ENCODE measurements around the gene SPACA6. TPM values are rescaled to one million over a fixed set of nuclear protein-coding genes. Genes with fewer than 3 reads are reported as not detected.

The SPACA6 gene
- total RNA-seq, 4 donors from 2014 or later = 0.74 to 5.1 (median 3.6) TPM

GRCh38 chr19:51751655-51752054 lies 58.5 kb downstream of the SPACA6 start, which contains the start of gene FPR1:
FPR1 (minus strand) TSS chr19:51751878; CDS start chr19:51746994, 4,884 bp downstream.
- intact Hi-C loops (cut with DNase I; ENCODE audit: low total_unique reads) = no loop called here
- DNase-seq (ENCODE audit: low spot score in 2 of 2) = peak in 1 of 2 donors; percentile 32
- TF ChIP-seq POLR2A (IDR thresholded peaks at IDR 0.05) = no peak
- no peak for TF ChIP-seq CTCF (IDR thresholded peaks at IDR 0.05)
- H3K4me3 ChIP-seq (ENCODE audit: low read depth, poor library complexity, severe bottlenecking) = no peak within 1 kb of the TSS
- 50 to 65% methylated on average over 2 of the region's 2 CpGs for WGBS, 2 donors

GRCh38 chr19:51754109-51754508 lies 61.0 kb downstream of the SPACA6 start:
- no peak for TF ChIP-seq CTCF (IDR thresholded peaks at IDR 0.05)
- TF ChIP-seq POLR2A (IDR thresholded peaks at IDR 0.05) = no peak
- DNase-seq (ENCODE audit: low spot score in 2 of 2) = peak in 1 of 2 donors; percentile 32
- no peak overlapping the region for H3K4me3 ChIP-seq (ENCODE audit: low read depth, poor library complexity, severe bottlenecking)
- intact Hi-C loops (cut with DNase I; ENCODE audit: low total_unique reads) = no loop called here
- WGBS, 2 donors = 85 to 96% methylated on average over 6 of the region's 6 CpGs

GRCh38 chr19:51754770-51755169 lies 61.6 kb downstream of the SPACA6 start:
- intact Hi-C loops (cut with DNase I; ENCODE audit: low total_unique reads) = no loop called here
- no peak for TF ChIP-seq CTCF (IDR thresholded peaks at IDR 0.05)
- no peak for TF ChIP-seq POLR2A (IDR thresholded peaks at IDR 0.05)
- 82 to 86% methylated on average over 4 of the region's 4 CpGs for WGBS, 2 donors
- H3K4me3 ChIP-seq (ENCODE audit: low read depth, poor library complexity, severe bottlenecking) = no peak overlapping the region
- DNase-seq (ENCODE audit: low spot score in 2 of 2) = no peak

MicroRNA genes within 50 kb of the gene (microRNA counts, 767-probe panel; counts per million panel counts)
- microRNA hsa-let-7e-5p (9,469 to 12,115 counts per million in 2 donors), microRNA hsa-miR-125a-3p (0 to 358 counts per million in 2 donors), microRNA hsa-miR-125a-5p (11,534 to 14,292 counts per million in 2 donors), microRNA hsa-miR-99b-5p (358 to 8,077 counts per million in 2 donors)

Small RNA genes lying within 50 kb of the gene (microRNA-seq; reads per million reads assigned to microRNA genes)
- gene MIR125A (ENCODE audit: borderline number of aligned reads in 1 of 2, borderline replicate concordance in 2 of 2) = 7,149 to 7,340 reads per million in 2 donors
- gene MIR99B (ENCODE audit: borderline number of aligned reads in 1 of 2, borderline replicate concordance in 2 of 2) = 2,007 to 2,583 reads per million in 2 donors
- 7,137 to 7,557 reads per million in 2 donors for gene MIRLET7E (ENCODE audit: borderline number of aligned reads in 1 of 2, borderline replicate concordance in 2 of 2)

Other genes starting within 250 kb of the SPACA6 start
- under 1 TPM in 3 of 4 donors, not detected in 1; 0.27 to 0.65 (median 0.38) TPM for gene SIGLEC8, start 234.9 kb upstream of the SPACA6 start, total RNA-seq
- gene CEACAM18, start 214.8 kb upstream of the SPACA6 start, total RNA-seq = not detected
- under 1 TPM in 1 of 4 donors, not detected in 3; 0.54 TPM for gene SIGLEC12, start 191.5 kb upstream of the SPACA6 start, total RNA-seq
- gene SIGLEC6, start 161.7 kb upstream of the SPACA6 start, total RNA-seq = 1 to 10 TPM in 1 of 4 donors, under 1 TPM in 1, not detected in 2; 0.47 to 3.4 TPM
- 1 to 10 TPM; 2.0 to 5.3 (median 2.5) TPM for gene ZNF175, start 122.0 kb upstream of the SPACA6 start, total RNA-seq
- gene SIGLEC5, start 62.9 kb upstream of the SPACA6 start, total RNA-seq = under 1 TPM in 2 of 4 donors, not detected in 2; 0.72 to 0.76 TPM
- gene SIGLEC14, start 46.5 kb upstream of the SPACA6 start, total RNA-seq = 1 to 10 TPM in 1 of 4 donors, under 1 TPM in 1, not detected in 2; 0.84 to 1.0 TPM
- gene HAS1, start 30.7 kb downstream of the SPACA6 start, total RNA-seq = 1 to 10 TPM in 2 of 4 donors, under 1 TPM in 1, not detected in 1; 0.97 to 2.4 (median 2.4) TPM
- 1 to 10 TPM; 1.7 to 7.6 (median 4.1) TPM for gene FPR1, start 58.5 kb downstream of the SPACA6 start, total RNA-seq
- under 1 TPM in 2 of 4 donors, not detected in 2; 0.13 to 0.34 TPM for gene FPR2, start 67.8 kb downstream of the SPACA6 start, total RNA-seq
- 1 to 10 TPM; 2.2 to 3.9 (median 2.4) TPM for gene FPR3, start 101.8 kb downstream of the SPACA6 start, total RNA-seq
- 10 to 100 TPM in 3 of 4 donors, 1 to 10 TPM in 1; 6.7 to 20.5 (median 18.6) TPM for gene ZNF577, start 194.6 kb downstream of the SPACA6 start, total RNA-seq
- gene ZNF649, start 211.7 kb downstream of the SPACA6 start, total RNA-seq = 10 to 100 TPM in 3 of 4 donors, 1 to 10 TPM in 1; 8.6 to 34.3 (median 13.2) TPM
- 10 to 100 TPM in 1 of 4 donors, 1 to 10 TPM in 3; 3.6 to 17.2 (median 7.0) TPM for gene ZNF613, start 234.1 kb downstream of the SPACA6 start, total RNA-seq